ENCODE data around the gene PCSK6. TPM values are rescaled to one million over a fixed set of nuclear protein-coding genes. Genes with fewer than 3 reads are reported as not detected.

The PCSK6 gene
- polyA plus RNA-seq, 3 donors, result 0.05 to 0.10 TPM; not detected in 1

DNA sequence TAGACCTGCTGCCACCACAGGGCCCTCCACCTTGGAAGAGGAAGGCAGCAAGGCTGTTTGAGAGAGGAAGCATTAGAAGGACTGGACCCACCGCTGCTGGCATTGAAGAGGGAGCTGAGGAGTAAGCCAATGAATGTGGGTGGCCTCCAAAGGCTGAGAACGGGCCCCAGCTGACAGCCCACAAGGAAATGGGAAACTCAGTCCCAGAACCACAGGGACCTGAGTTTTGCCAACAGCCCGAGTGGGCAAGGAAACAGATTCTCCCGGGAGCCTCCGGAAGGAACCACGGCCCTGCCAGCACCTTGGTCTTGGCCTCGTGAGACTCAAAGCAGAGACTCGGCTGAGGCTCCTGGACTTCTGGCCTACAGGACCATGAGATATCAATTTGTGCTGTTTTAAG, 99.0 kb downstream of the PCSK6 start:
- no peak for DNase-seq
- Mint-ChIP-seq H3K4me1 (peaks cover 8% of the 10 kb centered on the region), H3K36me3 (no peaks in the 10 kb centered on the region), H3K27me3 (ENCODE audit: low read depth in 3 of 3) (peaks cover 0 to 6% (median 4%) of the 10 kb centered on the region in 3 donors), H3K9me3 (no peaks in the 10 kb centered on the region), H3K4me3 (no peak overlapping the region), H3K27ac (no peak overlapping the region)
- intact Hi-C loops (cut with micrococcal nuclease), result no loop called here
- H2AFZ ChIP-seq (ENCODE audit: insufficient read depth, low read depth, low read length, poor library complexity, severe bottlenecking), result no peak overlapping the region
- H3K9ac ChIP-seq (ENCODE audit: insufficient read depth, low read length, poor library complexity, severe bottlenecking), result no peak overlapping the region
- no peaks in the 10 kb centered on the region for H3K27me3 ChIP-seq (ENCODE audit: control insufficient read depth in 2 of 2, insufficient read depth in 2 of 2, low read length in 2 of 2)
- no peaks in the 10 kb centered on the region for H3K79me2 ChIP-seq (ENCODE audit: insufficient read depth, low read length)
- no peaks in the 10 kb centered on the region for H3K4me1 ChIP-seq (ENCODE audit: control insufficient read depth in 1 of 2, insufficient read depth in 2 of 2, low read length in 2 of 2)
- H3K36me3 ChIP-seq (replicated peaks in 1 of 2; ENCODE audit: control insufficient read depth in 1 of 2, insufficient read depth in 2 of 2, low read length in 2 of 2), result no peaks in the 10 kb centered on the region
- no peaks in the 10 kb centered on the region for H3K9me3 ChIP-seq (replicated peaks in 1 of 2; ENCODE audit: control insufficient read depth in 1 of 2, insufficient read depth in 1 of 2, low read length in 2 of 2)
- TF ChIP-seq, protein P1, sequence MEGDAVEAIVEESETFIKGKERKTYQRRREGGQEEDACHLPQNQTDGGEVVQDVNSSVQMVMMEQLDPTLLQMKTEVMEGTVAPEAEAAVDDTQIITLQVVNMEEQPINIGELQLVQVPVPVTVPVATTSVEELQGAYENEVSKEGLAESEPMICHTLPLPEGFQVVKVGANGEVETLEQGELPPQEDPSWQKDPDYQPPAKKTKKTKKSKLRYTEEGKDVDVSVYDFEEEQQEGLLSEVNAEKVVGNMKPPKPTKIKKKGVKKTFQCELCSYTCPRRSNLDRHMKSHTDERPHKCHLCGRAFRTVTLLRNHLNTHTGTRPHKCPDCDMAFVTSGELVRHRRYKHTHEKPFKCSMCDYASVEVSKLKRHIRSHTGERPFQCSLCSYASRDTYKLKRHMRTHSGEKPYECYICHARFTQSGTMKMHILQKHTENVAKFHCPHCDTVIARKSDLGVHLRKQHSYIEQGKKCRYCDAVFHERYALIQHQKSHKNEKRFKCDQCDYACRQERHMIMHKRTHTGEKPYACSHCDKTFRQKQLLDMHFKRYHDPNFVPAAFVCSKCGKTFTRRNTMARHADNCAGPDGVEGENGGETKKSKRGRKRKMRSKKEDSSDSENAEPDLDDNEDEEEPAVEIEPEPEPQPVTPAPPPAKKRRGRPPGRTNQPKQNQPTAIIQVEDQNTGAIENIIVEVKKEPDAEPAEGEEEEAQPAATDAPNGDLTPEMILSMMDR (IDR thresholded peaks at IDR 0.05), result no peak
- WGBS (ENCODE audit: insufficient coverage), result 81% methylated on average over 7 of the region's 8 CpGs
- H3K4me2 ChIP-seq (replicated peaks; ENCODE audit: extremely low read depth, low read length, poor library complexity, severe bottlenecking), result no peak overlapping the region
- H3K27ac ChIP-seq (ENCODE audit: low read depth in 1 of 2, low read length in 2 of 2), result no peak overlapping the region
- H4K20me1 ChIP-seq (ENCODE audit: insufficient read depth, low read length), result no peaks in the 10 kb centered on the region
- no peak overlapping the region for H3K4me3 ChIP-seq (replicated peaks in 1 of 3; ENCODE audit: low read depth in 2 of 3, low read length in 3 of 3)

GRCh38 chr15:101390060-101390459, 99.4 kb downstream of the PCSK6 start:
- Mint-ChIP-seq H3K36me3 (no peaks in the 10 kb centered on the region), H3K9me3 (no peaks in the 10 kb centered on the region), H3K4me1 (peaks cover 8% of the 10 kb centered on the region), H3K4me3 (no peak overlapping the region), H3K27ac (no peak overlapping the region), H3K27me3 (ENCODE audit: low read depth in 3 of 3) (peaks cover 0 to 6% (median 4%) of the 10 kb centered on the region in 3 donors)
- 93% methylated on average over 8 of the region's 9 CpGs for WGBS (ENCODE audit: insufficient coverage)
- TF ChIP-seq, protein P1 (IDR thresholded peaks at IDR 0.05), result no peak
- no peak for DNase-seq
- no peaks in the 10 kb centered on the region for H3K27me3 ChIP-seq (ENCODE audit: control insufficient read depth in 2 of 2, insufficient read depth in 2 of 2, low read length in 2 of 2)
- no peak overlapping the region for H3K4me3 ChIP-seq (replicated peaks in 1 of 3; ENCODE audit: low read depth in 2 of 3, low read length in 3 of 3)
- no peak overlapping the region for H3K27ac ChIP-seq (ENCODE audit: low read depth in 1 of 2, low read length in 2 of 2)
- no peak overlapping the region for H3K9ac ChIP-seq (ENCODE audit: insufficient read depth, low read length, poor library complexity, severe bottlenecking)
- no peaks in the 10 kb centered on the region for H3K79me2 ChIP-seq (ENCODE audit: insufficient read depth, low read length)
- no peaks in the 10 kb centered on the region for H4K20me1 ChIP-seq (ENCODE audit: insufficient read depth, low read length)
- intact Hi-C loops (cut with micrococcal nuclease), result no loop called here
- no peaks in the 10 kb centered on the region for H3K4me1 ChIP-seq (ENCODE audit: control insufficient read depth in 1 of 2, insufficient read depth in 2 of 2, low read length in 2 of 2)
- H3K9me3 ChIP-seq (replicated peaks in 1 of 2; ENCODE audit: control insufficient read depth in 1 of 2, insufficient read depth in 1 of 2, low read length in 2 of 2), result no peaks in the 10 kb centered on the region
- H3K4me2 ChIP-seq (replicated peaks; ENCODE audit: extremely low read depth, low read length, poor library complexity, severe bottlenecking), result no peak overlapping the region
- H3K36me3 ChIP-seq (replicated peaks in 1 of 2; ENCODE audit: control insufficient read depth in 1 of 2, insufficient read depth in 2 of 2, low read length in 2 of 2), result no peaks in the 10 kb centered on the region
- H2AFZ ChIP-seq (ENCODE audit: insufficient read depth, low read depth, low read length, poor library complexity, severe bottlenecking), result no peak overlapping the region

Measured in CD14-positive monocyte (primary cell).